GM18520 (cell line): ENCODE measurements around the gene RCOR2.

ENCODE experiments used
- ATAC-seq: cut with Tn5 transposase; IDR thresholded peaks from one replicate; pipeline ENCODE4 v1.9.1; 2021; ENCODE audit not compliant: unreplicated experiment

Gene RCOR2

GRCh38 chr11:63907808-63908530, 9.0 kb downstream of the RCOR2 start:
- ATAC-seq: no peak

DNA sequence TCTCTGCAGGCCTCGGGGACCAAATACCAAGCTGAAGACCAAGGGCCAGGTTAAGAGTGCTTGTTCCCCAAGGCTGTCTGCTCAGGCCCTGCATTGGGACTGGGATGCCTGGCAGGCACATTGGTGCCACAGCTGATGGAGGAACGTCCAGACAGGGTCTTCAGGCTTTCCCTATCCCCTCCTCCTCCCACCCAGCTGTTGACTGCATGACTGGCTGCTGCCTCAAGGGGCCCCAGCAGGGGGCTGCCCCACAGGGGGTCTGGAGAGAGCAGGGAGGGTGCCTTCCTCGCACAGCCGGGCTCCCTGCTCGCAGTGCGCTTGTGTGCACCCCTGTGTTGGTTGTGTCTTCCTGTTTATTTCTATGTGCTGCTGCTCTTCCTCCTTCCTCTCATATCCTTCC, 9.9 kb downstream of the RCOR2 start:
- ATAC-seq: no peak

DNA sequence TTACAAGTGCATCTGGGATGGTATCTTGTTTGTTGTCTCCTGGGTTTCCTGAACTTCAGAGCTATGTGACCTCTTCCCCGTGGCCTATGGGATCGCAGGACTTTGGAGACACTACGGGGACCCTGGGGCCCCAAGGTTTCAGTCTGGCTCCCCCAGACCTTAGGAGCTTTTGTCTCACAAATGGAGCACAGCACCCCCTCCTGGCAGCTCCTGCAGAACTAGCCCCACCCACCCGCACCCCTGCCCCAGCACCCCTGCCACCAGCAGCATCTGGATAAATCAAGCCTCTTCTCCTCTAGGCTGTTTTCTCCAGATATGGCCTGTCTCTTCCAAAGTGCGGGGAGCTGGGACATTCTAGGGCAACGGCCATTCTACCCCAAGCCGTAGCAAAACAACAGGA, 10.4 kb downstream of the RCOR2 start:
- ATAC-seq: no peak

- no peak for ATAC-seq
Observed at GRCh38 chr11:63906087-63906486, 10.9 kb downstream of the RCOR2 start.

- no peak for ATAC-seq
Observed at GRCh38 chr11:63905179-63905578, 11.8 kb downstream of the RCOR2 start.

- no peak for ATAC-seq
Observed at GRCh38 chr11:63904743-63905142, 12.2 kb downstream of the RCOR2 start.

- ATAC-seq: no peak
Observed at GRCh38 chr11:63903884-63904283, 13.1 kb downstream of the RCOR2 start.

DNA sequence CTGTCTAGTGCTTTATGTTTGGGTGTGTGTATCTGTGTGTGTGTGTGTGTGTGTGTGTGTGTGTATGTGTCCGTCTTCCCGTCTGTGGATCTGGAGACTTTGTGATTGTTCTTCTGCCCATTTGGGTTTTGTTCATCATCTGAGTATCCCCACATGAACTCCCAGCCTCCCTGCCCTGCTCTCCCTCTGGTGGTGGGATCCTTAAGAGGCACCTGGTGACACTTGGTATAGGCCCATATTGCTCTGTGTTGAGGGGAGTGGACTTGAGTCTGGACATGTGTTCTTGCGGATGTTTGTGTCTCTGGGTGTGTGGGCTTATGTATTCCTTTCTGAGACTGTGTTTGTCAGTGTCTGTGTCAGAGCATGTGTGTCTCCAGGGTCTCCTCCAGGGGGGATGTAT, 15.3 kb downstream of the RCOR2 start:
- no peak for ATAC-seq

DNA sequence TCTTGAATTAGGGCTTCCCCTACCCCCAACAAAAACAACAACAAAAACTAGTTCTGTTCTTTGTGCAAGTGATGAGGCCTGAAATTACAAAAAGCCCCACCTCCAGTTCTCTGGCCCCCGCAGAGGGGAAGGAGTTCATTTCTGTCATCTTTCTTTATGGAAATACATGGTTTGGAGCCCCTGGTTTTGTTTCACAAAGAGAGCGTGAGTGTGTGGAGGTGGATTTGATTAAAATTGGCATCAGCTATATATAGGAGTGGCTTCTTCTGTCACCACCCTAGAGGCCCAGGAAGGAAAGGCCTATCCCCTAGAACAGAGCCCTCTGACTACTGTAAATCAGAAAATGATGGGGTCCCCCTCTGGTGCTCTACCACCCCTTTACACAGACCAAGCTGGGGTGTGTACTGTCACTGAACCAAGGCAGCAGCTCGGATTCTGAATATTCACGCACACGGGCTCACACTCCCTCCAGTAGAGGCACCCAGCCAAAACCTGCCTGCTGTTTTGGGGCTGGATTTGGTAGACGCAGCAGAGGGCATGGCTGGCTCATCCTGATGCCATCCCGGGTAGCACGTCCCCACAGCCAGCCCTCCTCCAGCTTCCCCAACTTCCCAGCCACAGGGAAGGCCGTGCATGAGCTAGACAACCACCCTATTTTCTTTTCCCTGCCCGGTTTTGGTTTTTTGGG, 19.4 kb downstream of the RCOR2 start:
- ATAC-seq: no peak

GRCh38 chr11:63896071-63896470, 20.9 kb downstream of the RCOR2 start:
- no peak for ATAC-seq

- no peak for ATAC-seq
Observed at GRCh38 chr11:63893355-63893754, 23.6 kb downstream of the RCOR2 start.

DNA sequence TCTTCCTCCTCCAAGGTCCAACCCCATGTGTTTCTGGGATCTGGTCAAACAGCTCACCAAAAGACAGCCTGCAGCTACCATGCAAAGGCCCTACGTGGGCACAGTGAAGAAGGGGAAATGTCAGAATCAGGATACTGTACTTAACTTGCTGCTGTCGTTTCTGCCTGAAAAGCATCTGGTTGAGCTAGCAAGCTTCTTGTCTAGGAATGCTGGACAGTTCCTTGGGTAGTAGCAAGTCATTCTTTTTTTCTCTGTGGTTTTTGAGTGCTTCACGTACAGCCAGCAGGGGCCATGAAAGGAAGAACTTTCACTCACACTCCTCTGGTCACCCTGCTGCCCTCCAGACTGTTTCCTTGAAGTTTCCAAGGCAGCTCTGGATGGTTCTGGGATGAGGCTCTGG, 24.7 kb downstream of the RCOR2 start:
- no peak for ATAC-seq

- ATAC-seq: no peak
Observed at GRCh38 chr11:63890368-63890767, 26.6 kb downstream of the RCOR2 start.

DNA sequence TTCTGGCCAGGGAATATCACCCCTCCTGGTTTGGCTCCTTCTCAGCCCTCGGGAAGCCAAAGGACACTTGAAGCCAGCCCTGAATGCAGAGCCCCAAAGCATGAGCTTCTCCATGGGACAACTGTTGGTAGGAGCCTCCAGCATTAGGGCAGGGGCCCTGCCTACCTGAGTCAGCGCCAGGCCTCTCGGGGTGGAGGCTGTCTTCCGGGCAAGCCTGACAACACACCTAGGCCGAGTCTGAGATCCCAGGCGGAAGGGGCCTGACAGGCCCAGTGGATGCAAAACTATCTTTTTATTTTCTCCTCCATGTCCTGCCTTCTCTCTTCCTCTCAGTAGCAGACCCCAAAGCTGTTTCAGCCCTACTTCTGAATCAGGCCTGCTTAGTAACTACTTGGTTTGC, 27.6 kb downstream of the RCOR2 start:
- ATAC-seq: no peak

GRCh38 chr11:63888170-63889086, 28.5 kb downstream of the RCOR2 start:
- ATAC-seq: no peak

- ATAC-seq: no peak
Observed at GRCh38 chr11:63887386-63887999, 29.5 kb downstream of the RCOR2 start.

DNA sequence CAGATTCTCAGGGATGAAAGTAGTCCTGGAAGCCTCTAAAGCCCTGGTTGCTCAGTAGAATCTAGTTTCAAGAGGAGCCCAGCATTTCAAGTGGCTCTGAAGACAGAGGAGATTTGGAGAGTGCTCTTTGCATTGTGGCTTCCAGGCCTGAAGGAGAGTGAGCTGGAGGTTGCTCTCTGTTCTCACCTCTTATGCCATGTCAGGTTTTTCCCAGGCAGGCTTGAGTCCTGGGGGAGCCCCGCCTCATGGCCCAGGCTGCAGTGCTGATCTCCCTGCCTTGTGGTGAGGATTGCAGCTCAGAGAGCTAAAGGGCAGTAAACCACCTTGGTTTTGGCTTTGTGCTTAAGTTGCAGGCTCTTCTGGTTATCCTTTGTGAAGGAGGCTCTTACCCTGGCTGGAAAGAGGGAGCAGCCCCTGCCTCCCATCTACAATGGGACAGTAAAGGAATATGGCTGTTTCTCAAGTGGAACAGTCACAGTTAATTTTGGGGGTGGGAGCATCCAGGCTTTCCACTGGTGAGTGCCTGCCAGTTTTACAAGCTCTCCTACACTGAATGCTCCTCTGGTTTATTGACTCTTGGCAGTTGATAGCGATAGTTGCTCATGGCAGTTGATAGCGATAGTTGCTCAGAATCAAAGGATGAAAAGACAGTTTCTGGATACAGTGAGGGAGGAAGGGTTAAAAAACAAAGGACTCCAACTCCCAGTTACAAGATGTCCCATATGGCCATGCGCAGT, 32.6 kb downstream of the RCOR2 start:
- ATAC-seq: no peak

- ATAC-seq: no peak
Observed at GRCh38 chr11:63883791-63884190, 33.2 kb downstream of the RCOR2 start.

DNA sequence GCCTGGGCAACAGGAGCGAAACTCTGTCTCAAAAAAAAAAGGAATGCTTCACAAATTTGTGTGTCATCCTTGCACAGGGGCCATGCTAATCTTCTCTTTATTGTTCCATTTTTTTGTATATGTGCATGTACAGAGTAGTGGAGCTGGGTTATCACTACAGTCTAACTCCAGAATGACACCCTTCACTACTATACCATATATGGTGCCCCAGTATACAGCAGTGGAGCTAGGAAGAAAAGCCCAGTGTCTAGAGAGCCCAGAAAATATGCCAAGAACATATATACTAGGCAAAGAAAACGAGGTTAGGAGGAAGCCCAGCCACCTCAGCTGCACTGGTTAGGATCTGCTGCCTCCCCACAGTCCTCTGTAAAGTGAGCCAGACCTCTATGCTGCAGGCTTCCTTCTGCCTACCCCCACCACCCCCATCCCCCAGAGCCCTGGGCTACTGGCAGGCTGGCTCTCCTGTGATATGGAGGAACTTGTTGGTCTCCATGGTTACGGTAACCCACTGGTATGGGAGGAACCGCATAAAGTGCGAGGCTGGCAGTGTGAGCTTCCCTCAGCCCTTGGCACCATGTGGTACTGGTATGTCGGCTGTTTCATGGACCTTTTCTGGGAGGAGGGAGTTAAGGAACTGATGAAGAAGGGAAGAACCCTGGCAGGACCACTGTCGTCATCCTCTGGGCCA, 34.3 kb downstream of the RCOR2 start:
- no peak for ATAC-seq

GRCh38 chr11:63880403-63880790, 36.6 kb downstream of the RCOR2 start:
- ATAC-seq: no peak
